ENCODE measurements around the gene FABP1. TPM values are rescaled to one million over a fixed set of nuclear protein-coding genes. Genes with fewer than 3 reads are reported as not detected.

FABP1 gene
- total RNA-seq, 2 donors from 2014 or later = not detected

DNA sequence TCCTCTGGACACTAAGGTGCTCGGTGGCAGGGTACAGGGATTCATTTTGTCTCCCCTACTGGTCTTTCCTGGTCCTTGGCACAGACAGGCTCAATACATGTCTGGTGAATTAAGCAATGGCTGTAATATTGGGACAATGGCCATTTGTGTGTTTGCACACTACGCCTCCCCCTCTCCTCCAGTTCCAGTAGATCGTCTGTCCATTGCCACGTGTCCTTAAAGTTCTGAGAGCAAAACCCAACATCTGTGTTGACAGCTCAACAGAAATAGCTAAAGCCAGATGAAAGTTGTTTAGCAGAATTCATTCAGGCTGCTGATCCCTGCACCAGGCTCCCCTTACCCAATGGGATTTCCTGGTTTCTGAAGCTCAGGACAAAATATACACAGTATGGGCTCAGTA lies 9.0 kb upstream of the FABP1 start:
- Histone ChIP-seq H3K27ac (no peak overlapping the region), H3K36me3 (no peaks in the 10 kb centered on the region), H3K27me3 (no peaks in the 10 kb centered on the region), H3K4me3 (no peak overlapping the region), H3K4me1 (no peaks in the 10 kb centered on the region), H3K9me3 (peaks cover 0 to 4% of the 10 kb centered on the region in 2 donors)
- TF ChIP-seq, protein P1, sequence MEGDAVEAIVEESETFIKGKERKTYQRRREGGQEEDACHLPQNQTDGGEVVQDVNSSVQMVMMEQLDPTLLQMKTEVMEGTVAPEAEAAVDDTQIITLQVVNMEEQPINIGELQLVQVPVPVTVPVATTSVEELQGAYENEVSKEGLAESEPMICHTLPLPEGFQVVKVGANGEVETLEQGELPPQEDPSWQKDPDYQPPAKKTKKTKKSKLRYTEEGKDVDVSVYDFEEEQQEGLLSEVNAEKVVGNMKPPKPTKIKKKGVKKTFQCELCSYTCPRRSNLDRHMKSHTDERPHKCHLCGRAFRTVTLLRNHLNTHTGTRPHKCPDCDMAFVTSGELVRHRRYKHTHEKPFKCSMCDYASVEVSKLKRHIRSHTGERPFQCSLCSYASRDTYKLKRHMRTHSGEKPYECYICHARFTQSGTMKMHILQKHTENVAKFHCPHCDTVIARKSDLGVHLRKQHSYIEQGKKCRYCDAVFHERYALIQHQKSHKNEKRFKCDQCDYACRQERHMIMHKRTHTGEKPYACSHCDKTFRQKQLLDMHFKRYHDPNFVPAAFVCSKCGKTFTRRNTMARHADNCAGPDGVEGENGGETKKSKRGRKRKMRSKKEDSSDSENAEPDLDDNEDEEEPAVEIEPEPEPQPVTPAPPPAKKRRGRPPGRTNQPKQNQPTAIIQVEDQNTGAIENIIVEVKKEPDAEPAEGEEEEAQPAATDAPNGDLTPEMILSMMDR (IDR thresholded peaks at IDR 0.05) = no peak
- DNase-seq (ENCODE audit: low spot score) = no peak

DNA sequence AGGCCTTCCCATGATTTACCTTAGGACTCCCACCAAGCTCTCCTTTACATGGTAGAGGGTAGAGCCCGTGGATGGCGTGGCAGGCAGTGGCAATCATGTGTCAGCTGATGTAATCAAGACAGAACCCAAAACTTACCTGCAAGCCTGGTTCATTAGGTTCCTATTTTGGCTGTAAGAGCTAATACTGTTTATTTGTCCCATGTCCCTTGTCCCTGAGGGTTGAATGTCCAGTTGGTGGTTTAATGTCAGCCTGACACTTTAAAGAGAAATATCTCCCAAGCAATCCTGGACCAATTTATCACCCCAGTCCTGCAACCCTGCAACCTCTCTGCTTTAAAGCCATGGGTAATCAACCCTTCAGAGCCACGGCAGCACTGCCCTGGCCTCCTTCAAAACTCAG lies 6.0 kb upstream of the FABP1 start:
- DNase-seq (ENCODE audit: low spot score) = no peak

DNA sequence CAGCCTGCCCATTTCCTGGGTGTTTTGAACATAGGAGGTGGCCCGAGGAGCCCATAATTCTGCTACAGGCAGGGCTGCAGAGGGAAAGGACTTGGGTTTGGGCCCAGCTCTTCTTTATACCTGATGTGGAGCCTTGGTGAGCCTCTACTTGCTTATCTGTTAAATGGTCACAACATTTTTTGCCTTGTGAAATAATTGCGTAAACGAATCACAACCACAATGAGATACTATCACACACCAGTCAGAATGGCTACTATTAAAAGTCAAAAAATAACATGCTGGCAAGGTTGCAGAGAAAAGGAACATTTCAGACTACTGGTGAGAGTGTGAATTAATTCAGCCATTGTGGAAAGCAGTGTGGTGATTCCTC lies 4.1 kb upstream of the FABP1 start:
- Histone ChIP-seq H3K4me1 (no peaks in the 10 kb centered on the region), H3K4me3 (no peak overlapping the region), H3K9me3 (no peaks in the 10 kb centered on the region), H3K36me3 (no peaks in the 10 kb centered on the region), H3K27me3 (no peaks in the 10 kb centered on the region), H3K27ac (no peak overlapping the region)
- TF ChIP-seq, protein P1 (IDR thresholded peaks at IDR 0.05) = no peak
- DNase-seq (ENCODE audit: low spot score) = no peak

More for the DNA sequence above, 6.0 kb upstream of the FABP1 start:
- H3K27me3 ChIP-seq = no peaks in the 10 kb centered on the region
- no peak overlapping the region for H3K4me3 ChIP-seq
- TF ChIP-seq, protein P1 (IDR thresholded peaks at IDR 0.05) = no peak
- no peaks in the 10 kb centered on the region for H3K36me3 ChIP-seq
- H3K9me3 ChIP-seq = no peaks in the 10 kb centered on the region
- no peak overlapping the region for H3K27ac ChIP-seq
- no peaks in the 10 kb centered on the region for H3K4me1 ChIP-seq

DNA sequence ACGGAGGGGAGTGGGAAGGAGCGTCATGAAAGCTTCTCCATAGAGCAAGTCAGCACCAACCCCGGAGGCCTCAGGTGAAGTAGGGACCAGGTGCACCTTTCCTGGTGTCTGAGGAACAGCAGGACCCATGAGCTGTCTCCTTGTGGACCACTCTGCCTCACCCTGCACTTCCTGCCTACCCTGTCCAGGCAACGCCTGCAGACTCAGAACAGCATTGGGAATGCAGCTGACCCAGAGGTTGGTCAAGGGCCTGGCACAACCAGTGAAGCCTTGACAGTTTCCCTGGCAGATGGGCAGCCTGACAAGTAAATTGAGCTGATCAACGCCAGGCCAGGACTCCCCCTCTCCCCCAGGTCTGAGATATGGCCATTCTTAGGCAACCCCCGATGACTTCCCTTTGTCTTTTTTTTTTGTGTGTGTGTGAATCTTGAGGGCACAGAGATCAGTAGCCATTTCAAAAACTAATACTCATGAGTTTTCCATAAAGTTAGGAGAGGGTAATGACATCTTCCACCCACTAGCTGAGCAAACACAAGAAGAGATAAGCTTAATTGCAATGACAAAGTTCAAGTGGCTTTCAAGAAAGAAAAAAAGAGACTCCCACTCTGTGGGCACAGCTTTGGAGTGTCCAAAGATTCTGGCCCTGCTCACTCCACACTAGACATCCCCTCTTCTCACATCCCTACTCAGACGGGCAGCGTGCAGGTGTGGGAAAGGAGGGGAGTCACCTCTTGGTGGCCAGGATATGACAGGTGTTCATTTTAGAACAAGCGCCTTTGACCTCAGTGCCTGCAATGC lies 3.5 kb upstream of the FABP1 start:
- H3K27me3 ChIP-seq = no peaks in the 10 kb centered on the region
- TF ChIP-seq, protein P1 (IDR thresholded peaks at IDR 0.05) = no peak
- no peaks in the 10 kb centered on the region for H3K9me3 ChIP-seq
- H3K4me1 ChIP-seq = no peaks in the 10 kb centered on the region
- H3K27ac ChIP-seq = no peak overlapping the region
- no peak for DNase-seq (ENCODE audit: low spot score)
- H3K36me3 ChIP-seq = no peaks in the 10 kb centered on the region
- no peak overlapping the region for H3K4me3 ChIP-seq

DNA sequence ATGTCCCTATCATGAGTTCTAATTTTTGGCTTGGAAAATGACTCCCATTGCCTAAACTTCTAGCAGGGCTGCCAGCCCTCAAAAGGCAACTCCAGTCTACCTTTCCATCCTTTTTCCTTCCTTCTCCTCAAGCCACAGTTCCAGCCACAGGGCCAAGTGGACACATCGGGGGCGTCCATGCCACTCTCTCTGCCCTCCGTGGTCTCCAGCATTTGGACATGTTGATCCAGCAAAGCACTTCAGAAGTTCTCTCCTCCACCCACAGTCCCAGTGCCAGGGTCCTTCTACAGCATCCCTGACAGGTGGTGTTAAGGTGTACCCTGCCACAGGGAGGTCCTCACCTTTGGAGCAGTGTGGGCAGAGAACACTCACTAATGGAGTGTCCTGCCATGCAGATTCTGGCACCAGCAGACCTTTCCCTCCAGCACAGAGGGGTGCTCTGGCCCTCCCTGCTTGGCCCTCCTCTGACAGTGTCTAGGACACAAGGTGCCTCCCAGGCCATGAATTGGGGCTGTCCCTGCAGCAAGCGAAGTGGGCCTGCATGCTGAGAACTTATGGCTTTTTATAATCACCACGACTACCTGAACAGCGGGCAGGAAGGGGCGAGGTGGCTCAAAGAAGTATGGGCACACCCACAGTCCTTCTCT lies 1.6 kb upstream of the FABP1 start:
- no peak overlapping the region for H3K4me3 ChIP-seq
- no peaks in the 10 kb centered on the region for H3K27me3 ChIP-seq
- H3K9me3 ChIP-seq = no peaks in the 10 kb centered on the region
- no peaks in the 10 kb centered on the region for H3K4me1 ChIP-seq
- TF ChIP-seq, protein P1 (IDR thresholded peaks at IDR 0.05) = no peak
- H3K27ac ChIP-seq = no peak overlapping the region
- DNase-seq (ENCODE audit: low spot score) = no peak
- no peaks in the 10 kb centered on the region for H3K36me3 ChIP-seq

Data from right atrium auricular region (tissue), 2 donors.